Loucy (cell line): Measurements from ENCODE around the gene MCF2L.

Experiments
- H2AFZ ChIP-seq: fragments of 200-600 bp; sonication (generic); 2 replicates; pipeline ENCODE4 v1.6.0; 2016; ENCODE audit warnings: antibody characterized with exemption, mild to moderate bottlenecking, low read length, moderate library complexity
- H3F3A ChIP-seq: fragments of 200-600 bp; 2 replicates; pipeline ENCODE4 v1.6.0; 2016; ENCODE audit warnings: antibody characterized with exemption, low read depth, mild to moderate bottlenecking
- H3K27me3 ChIP-seq: fragments of 200-600 bp; sonication (generic); 2 replicates; pipeline ENCODE4 v1.6.1; 2014; ENCODE audit warnings: low read length, mild to moderate bottlenecking; ENCODE audit not compliant: insufficient read depth, poor library complexity, severe bottlenecking
- H3K36me3 ChIP-seq: fragments of 200-600 bp; sonication (generic); 2 replicates; pipeline ENCODE4 v1.6.1; 2016; ENCODE audit warnings: low read length; ENCODE audit not compliant: insufficient read depth
- H3K4me1 ChIP-seq: fragments of 200-600 bp; sonication (generic); 2 replicates; pipeline ENCODE4 v1.5.1; 2014; ENCODE audit warnings: low read length, mild to moderate bottlenecking; ENCODE audit not compliant: insufficient read depth, poor library complexity, severe bottlenecking
- H3K4me2 ChIP-seq: fragments of 200-600 bp; sonication (generic); 2 replicates; pipeline ENCODE4 v1.6.0; 2014; ENCODE audit warnings: antibody characterized with exemption, low read length, low read depth, mild to moderate bottlenecking; ENCODE audit not compliant: poor library complexity, severe bottlenecking
- H3K4me3 ChIP-seq: fragments of 200-600 bp; sonication (generic); 2 replicates; pipeline ENCODE4 v1.5.1; 2014; ENCODE audit warnings: low read length, mild to moderate bottlenecking, mixed read lengths; ENCODE audit not compliant: poor library complexity, severe bottlenecking
- H3K79me2 ChIP-seq: fragments of 200-600 bp; sonication (generic); 2 replicates; pipeline ENCODE4 v1.6.1; 2014; ENCODE audit warnings: low read length; ENCODE audit not compliant: insufficient read depth
- H3K9ac ChIP-seq: fragments of 200-600 bp; sonication (generic); 2 replicates; pipeline ENCODE4 v1.6.0; 2014; ENCODE audit warnings: mild to moderate bottlenecking, low read depth, low read length, moderate library complexity; ENCODE audit not compliant: poor library complexity, severe bottlenecking
- H3K9me2 ChIP-seq: fragments of 200-600 bp; sonication (generic); replicated peaks from 2 replicates; pipeline ENCODE4 v1.6.1; 2016; ENCODE audit warnings: low read depth, low read length, mixed read lengths
- H3K9me3 ChIP-seq: fragments of 200-600 bp; sonication (generic); 2 replicates; pipeline ENCODE4 v1.6.1; 2014; ENCODE audit warnings: mild to moderate bottlenecking, antibody characterized with exemption, low read length, low read depth; ENCODE audit not compliant: insufficient read depth
- H4K20me1 ChIP-seq: fragments of 200-600 bp; sonication (generic); 2 replicates; pipeline ENCODE4 v1.6.0; 2014; ENCODE audit warnings: antibody characterized with exemption, low read length, mild to moderate bottlenecking; ENCODE audit not compliant: insufficient read depth, poor library complexity, severe bottlenecking
- CTCF ChIP-seq: fragments of 200-600 bp; sonication (generic); conservative IDR thresholded peaks from 2 replicates; pipeline ENCODE4 v1.5.1; 2014; ENCODE audit warnings: mild to moderate bottlenecking, antibody characterized with exemption, low read length
- EZH2phosphoT487 ChIP-seq: fragments of 200-600 bp; IDR thresholded peaks from 2 replicates; pipeline ENCODE4 v1.6.1; 2018; ENCODE audit warnings: antibody characterized with exemption, mild to moderate bottlenecking, moderate library complexity, borderline replicate concordance

Gene MCF2L

GRCh38 chr13:113062691-113063090 lies 93.7 kb downstream of the MCF2L start:
- Histone ChIP-seq H4K20me1 (no peaks in the 10 kb centered on the region), H3F3A (no peaks in the 10 kb centered on the region), H3K4me1 (no peaks in the 10 kb centered on the region), H3K27me3 (no peaks in the 10 kb centered on the region), H3K79me2 (no peaks in the 10 kb centered on the region), H3K4me2 (no peak overlapping the region), H3K9ac (no peak overlapping the region), H3K9me2 (no peaks in the 10 kb centered on the region), H3K36me3 (no peaks in the 10 kb centered on the region), H3K9me3 (peaks cover 3% of the 10 kb centered on the region; the same call in 1 of the 2 replicates), H3K4me3 (no peak overlapping the region), H2AFZ (no peak overlapping the region)
- TF ChIP-seq CTCF (no peak), EZH2phosphoT487 (no peak)

GRCh38 chr13:113063091-113063491 lies 94.1 kb downstream of the MCF2L start:
- Histone ChIP-seq H3K27me3 (no peaks in the 10 kb centered on the region), H3K4me2 (no peak overlapping the region), H3K9ac (no peak overlapping the region), H3K4me3 (no peak overlapping the region), H3K36me3 (no peaks in the 10 kb centered on the region), H4K20me1 (no peaks in the 10 kb centered on the region), H3F3A (no peaks in the 10 kb centered on the region), H3K79me2 (no peaks in the 10 kb centered on the region), H2AFZ (no peak overlapping the region), H3K9me3 (peaks cover 1% of the 10 kb centered on the region; the same call in 1 of the 2 replicates), H3K9me2 (no peaks in the 10 kb centered on the region), H3K4me1 (no peaks in the 10 kb centered on the region)
- TF ChIP-seq CTCF (no peak), EZH2phosphoT487 (no peak)

- Histone ChIP-seq H3K4me2 (no peak overlapping the region), H3K4me3 (no peak overlapping the region), H2AFZ (no peak overlapping the region), H3K9me2 (no peaks in the 10 kb centered on the region), H3K9ac (no peak overlapping the region), H3K36me3 (no peaks in the 10 kb centered on the region), H3K79me2 (no peaks in the 10 kb centered on the region), H3K27me3 (no peaks in the 10 kb centered on the region), H4K20me1 (no peaks in the 10 kb centered on the region), H3F3A (no peaks in the 10 kb centered on the region), H3K9me3 (no peaks in the 10 kb centered on the region), H3K4me1 (no peaks in the 10 kb centered on the region)
- TF ChIP-seq CTCF (no peak), EZH2phosphoT487 (no peak)
Observed at GRCh38 chr13:113064000-113064533, 95.1 kb downstream of the MCF2L start.
